ENCODE measurements around the gene PUS1. TPM values are rescaled to one million over a fixed set of nuclear protein-coding genes. Genes with fewer than 3 reads are reported as not detected.

Gene PUS1
- total RNA-seq, 1 experiment from 2014 or later, result 74.0 TPM

GRCh38 chr12:131919366-131920156 is 9.5 kb upstream of the PUS1 start:
- intact Hi-C loops (cut with micrococcal nuclease), result no loop called here
- BruUV-seq (replicated peaks), result no TSS peak
- POLR2A ChIA-PET (ENCODE audit: unreplicated experiment), result no interaction called here

GRCh38 chr12:131920157-131920508 is 8.9 kb upstream of the PUS1 start:
- POLR2A ChIA-PET (ENCODE audit: unreplicated experiment), result no interaction called here
- H3K27me3 ChIP-seq (ENCODE audit: low read length), result no peaks in the 10 kb centered on the region
- TF ChIP-seq CTCF (conservative IDR thresholded peaks at IDR 0.05; ENCODE audit: low read depth, low read length) (no peak), EZH2 (IDR thresholded peaks at IDR 0.05; ENCODE audit: low read length, unreplicated experiment) (no peak), EZH2phosphoT487 (IDR thresholded peaks at IDR 0.05; ENCODE audit: borderline replicate concordance, low read length) (no peak)

More at GRCh38 chr12:131919366-131920156, 9.5 kb upstream of the PUS1 start:
- no peaks in the 10 kb centered on the region for H3K9me3 ChIP-seq (ENCODE audit: low read length)
- no peaks in the 10 kb centered on the region for H3K79me2 ChIP-seq (ENCODE audit: low read length)
- H3F3A ChIP-seq (ENCODE audit: low read length, unreplicated experiment), result peaks cover 4% of the 10 kb centered on the region
- no peak overlapping the region for H3K9ac ChIP-seq (ENCODE audit: low read length)
- CTCF ChIA-PET, result no interaction called here
- no peaks in the 10 kb centered on the region for H3K27me3 ChIP-seq (ENCODE audit: low read length)
- H3K36me3 ChIP-seq (ENCODE audit: low read depth, low read length), result peaks cover 27% of the 10 kb centered on the region; the same call in 1 of the 2 replicates
- H4K20me1 ChIP-seq (ENCODE audit: low read length), result no peaks in the 10 kb centered on the region
- no peak for DNase-seq
- no peak overlapping the region for H3K4me2 ChIP-seq (ENCODE audit: low read length)
- ATAC-seq, result no peak; the same call in 1 of the 2 replicates
- no peak overlapping the region for H3K4me3 ChIP-seq (ENCODE audit: low read length)
- H3K9me2 ChIP-seq (replicated peaks; ENCODE audit: low read length), result no peaks in the 10 kb centered on the region
- H3K27ac ChIP-seq (ENCODE audit: low read length), result no peak overlapping the region
- no peak overlapping the region for H2AFZ ChIP-seq (ENCODE audit: low read length)
- TF ChIP-seq EZH2 (IDR thresholded peaks at IDR 0.05; ENCODE audit: low read length, unreplicated experiment), result no peak
- TF ChIP-seq CTCF (conservative IDR thresholded peaks at IDR 0.05; ENCODE audit: low read depth, low read length), result no peak
- no peaks in the 10 kb centered on the region for H3K4me1 ChIP-seq (ENCODE audit: insufficient read depth, low read length)

More at GRCh38 chr12:131920157-131920508, 8.9 kb upstream of the PUS1 start:
- peaks cover 5% of the 10 kb centered on the region for H3F3A ChIP-seq (ENCODE audit: low read length, unreplicated experiment)
- no peak overlapping the region for H2AFZ ChIP-seq (ENCODE audit: low read length)
- H3K4me2 ChIP-seq (ENCODE audit: low read length), result no peak overlapping the region
- H3K9ac ChIP-seq (ENCODE audit: low read length), result no peak overlapping the region
- intact Hi-C loops (cut with micrococcal nuclease), result no loop called here
- CTCF ChIA-PET, result no interaction called here
- no peaks in the 10 kb centered on the region for H3K9me2 ChIP-seq (replicated peaks; ENCODE audit: low read length)
- no TSS peak for BruUV-seq (replicated peaks)
- H3K4me1 ChIP-seq (ENCODE audit: insufficient read depth, low read length), result no peaks in the 10 kb centered on the region
- H3K9me3 ChIP-seq (ENCODE audit: low read length), result no peaks in the 10 kb centered on the region
- DNase-seq (no peak), ATAC-seq (no peak)
- no peaks in the 10 kb centered on the region for H4K20me1 ChIP-seq (ENCODE audit: low read length)
- peaks cover 22% of the 10 kb centered on the region; the same call in 1 of the 2 replicates for H3K36me3 ChIP-seq (ENCODE audit: low read depth, low read length)
- no peaks in the 10 kb centered on the region for H3K79me2 ChIP-seq (ENCODE audit: low read length)
- H3K4me3 ChIP-seq (ENCODE audit: low read length), result no peak overlapping the region
- no peak overlapping the region for H3K27ac ChIP-seq (ENCODE audit: low read length)
